IMR-90 (cell line): Measurements from ENCODE around the gene MCTP1. TPM values are rescaled to one million over a fixed set of nuclear protein-coding genes. Genes with fewer than 3 reads are reported as not detected.

ENCODE experiments used
- ATAC-seq: fragments of 200-7000 bp; cut with Tn5 transposase; 2 replicates; pipeline ENCODE4 v1.9.1; 2020; ENCODE audit warnings: low read depth, mild to moderate bottlenecking, moderate library complexity
- BruUV-seq: library from RNA; stranded (reverse); fragments of 400-500 nt; replicated peaks from 2 replicates; lab custom pipeline; 2021; lab: Mats Ljungman, UMichigan
- CTCF ChIA-PET: fragments of 300-600 bp; formaldehyde crosslinking; extraction: SDS; loops from one replicate; lab custom pipeline; 2021; ENCODE audit warnings: antibody characterized with exemption; lab: Yijun Ruan, JAX
- POLR2A ChIA-PET: fragments of 300-600 bp; sonication (Branson Sonifier 250); formaldehyde crosslinking; loops from one replicate; lab custom pipeline; 2022; ENCODE audit warnings: antibody characterized with exemption; ENCODE audit not compliant: unreplicated experiment; lab: Charles Lee
- DNase-seq: peaks from one replicate; pipeline ENCODE4 v3.0.0; 2013
- H2AFZ ChIP-seq: replicated peaks from 2 replicates; pipeline ENCODE3; 2013; ENCODE audit warnings: low read length, mild to moderate bottlenecking; ENCODE audit not compliant: poor library complexity
- H2AK5ac ChIP-seq: 2 replicates; pipeline ENCODE4 v1.6.1; 2013; ENCODE audit warnings: low read depth, low read length, inconsistent platforms
- H2AK9ac ChIP-seq: replicated peaks from 2 replicates; pipeline ENCODE3; 2013; ENCODE audit warnings: mild to moderate bottlenecking, low read depth, low read length, moderate library complexity; ENCODE audit not compliant: poor library complexity
- H2BK120ac ChIP-seq: 2 replicates; pipeline ENCODE4 v1.6.1; 2013; ENCODE audit warnings: low read depth, low read length, inconsistent platforms
- H2BK15ac ChIP-seq: 3 replicates; pipeline ENCODE4 v1.6.1; 2013; ENCODE audit warnings: low read depth, low read length, inconsistent platforms
- H2BK20ac ChIP-seq: 2 replicates; pipeline ENCODE4 v1.6.1; 2013; ENCODE audit warnings: low read depth, mild to moderate bottlenecking, inconsistent platforms, low read length, moderate library complexity
- H2BK5ac ChIP-seq: 2 replicates; pipeline ENCODE4 v1.6.1; 2013; ENCODE audit warnings: mild to moderate bottlenecking, low read depth, low read length, inconsistent platforms; ENCODE audit not compliant: poor library complexity, severe bottlenecking
- H3K14ac ChIP-seq: replicated peaks from 2 replicates; pipeline ENCODE4 v1.6.1; 2013; ENCODE audit warnings: low read depth, low read length, inconsistent platforms
- H3K18ac ChIP-seq: 2 replicates; pipeline ENCODE4 v1.6.1; 2013; ENCODE audit warnings: low read depth, low read length, control low read depth
- H3K23ac ChIP-seq: 2 replicates; pipeline ENCODE4 v1.6.1; 2013; ENCODE audit warnings: low read depth, low read length, inconsistent platforms
- H3K27ac ChIP-seq: 2 replicates; pipeline ENCODE4 v1.5.1; 2013; ENCODE audit warnings: mild to moderate bottlenecking, control low read depth, low read length; ENCODE audit not compliant: insufficient read depth
- H3K27me3 ChIP-seq: 2 replicates; pipeline ENCODE4 v1.6.1; 2013; ENCODE audit warnings: low read length; ENCODE audit not compliant: control insufficient read depth, insufficient read depth
- H3K36me3 ChIP-seq: 2 replicates; pipeline ENCODE4 v1.6.1; 2013; ENCODE audit warnings: low read length, mixed read lengths; ENCODE audit not compliant: control insufficient read depth, insufficient read depth
- H3K4ac ChIP-seq: 2 replicates; pipeline ENCODE4 v1.6.1; 2013; ENCODE audit warnings: low read depth, low read length, inconsistent platforms
- H3K4me1 ChIP-seq: 2 replicates; pipeline ENCODE4 v1.6.1; 2013; ENCODE audit warnings: low read length, mixed read lengths; ENCODE audit not compliant: control insufficient read depth, insufficient read depth
- H3K4me2 ChIP-seq: 2 replicates; pipeline ENCODE4 v1.6.1; 2013; ENCODE audit warnings: low read depth, mild to moderate bottlenecking, control low read depth, low read length, moderate library complexity
- H3K4me3 ChIP-seq: 2 replicates; pipeline ENCODE4 v1.5.1; 2013; ENCODE audit warnings: low read depth, mild to moderate bottlenecking, control low read depth, low read length, moderate library complexity; ENCODE audit not compliant: insufficient read depth
- H3K56ac ChIP-seq: 2 replicates; pipeline ENCODE4 v1.6.1; 2013; ENCODE audit warnings: low read length, inconsistent platforms; ENCODE audit not compliant: insufficient read depth; ENCODE audit errors: extremely low read depth
- H3K79me1 ChIP-seq, 2 experiments: 2 replicates each; pipeline ENCODE4 v1.6.1; 2013; ENCODE audit warnings: low read length in 2 of 2, inconsistent platforms in 1 of 2, low read depth in 1 of 2
- H3K9ac ChIP-seq: 2 replicates; pipeline ENCODE4 v1.6.1; 2013; ENCODE audit warnings: low read depth, low read length, control low read depth
- H3K9me1 ChIP-seq: 2 replicates; pipeline ENCODE4 v1.6.1; 2013; ENCODE audit warnings: low read length, inconsistent platforms; ENCODE audit not compliant: insufficient read depth
- H3K9me3 ChIP-seq: 2 replicates; pipeline ENCODE4 v1.6.1; 2013; ENCODE audit warnings: low read length; ENCODE audit not compliant: control insufficient read depth, insufficient read depth
- H4K20me1 ChIP-seq: 2 replicates; pipeline ENCODE4 v1.6.1; 2013; ENCODE audit warnings: low read length, inconsistent platforms; ENCODE audit not compliant: insufficient read depth
- H4K5ac ChIP-seq: 2 replicates; pipeline ENCODE4 v1.6.1; 2013; ENCODE audit warnings: mild to moderate bottlenecking, low read depth, low read length, control low read depth
- H4K8ac ChIP-seq, 2 experiments: 2 replicates each; pipeline ENCODE4 v1.6.1; 2013; ENCODE audit warnings: low read depth in 2 of 2, low read length in 2 of 2, control low read depth in 1 of 2, inconsistent platforms in 1 of 2
- H4K91ac ChIP-seq: 2 replicates; pipeline ENCODE4 v1.6.1; 2013; ENCODE audit warnings: low read depth, low read length, inconsistent platforms; ENCODE audit not compliant: insufficient read depth
- BHLHE40 ChIP-seq: fragments of 150-350 bp; IDR thresholded peaks from 2 replicates; pipeline ENCODE4 v1.6.1; 2016; ENCODE audit warnings: mild to moderate bottlenecking, low read depth, low read length
- CEBPB ChIP-seq: IDR thresholded peaks from 2 replicates; pipeline ENCODE4 v1.6.1; 2012; ENCODE audit warnings: low read depth, low read length, improper control_type of control experiment
- CHD1 ChIP-seq: IDR thresholded peaks from 2 replicates; pipeline ENCODE4 v1.6.1; 2012; ENCODE audit warnings: low read depth, low read length, improper control_type of control experiment
- CTCF ChIP-seq: conservative IDR thresholded peaks from 2 replicates; pipeline ENCODE4 v1.5.1; 2012; ENCODE audit warnings: mild to moderate bottlenecking, low read depth, low read length, improper control_type of control experiment
- ELK1 ChIP-seq: fragments of 150-350 bp; IDR thresholded peaks from 2 replicates; pipeline ENCODE4 v1.6.1; 2016; ENCODE audit warnings: low read depth, mild to moderate bottlenecking, low read length, moderate library complexity, borderline replicate concordance
- FOS ChIP-seq: fragments of 150-350 bp; IDR thresholded peaks from 2 replicates; pipeline ENCODE4 v1.6.1; 2016; ENCODE audit warnings: low read depth, low read length
- MAFK ChIP-seq: IDR thresholded peaks from 2 replicates; pipeline ENCODE4 v1.6.1; 2012; ENCODE audit warnings: low read depth, low read length, improper control_type of control experiment
- MAZ ChIP-seq: IDR thresholded peaks from 2 replicates; pipeline ENCODE4 v1.6.1; 2012; ENCODE audit warnings: low read depth, mild to moderate bottlenecking, low read length, improper control_type of control experiment, moderate library complexity, borderline replicate concordance
- MXI1 ChIP-seq: IDR thresholded peaks from 2 replicates; pipeline ENCODE4 v1.6.1; 2012; ENCODE audit warnings: low read depth, mild to moderate bottlenecking, low read length, moderate library complexity, borderline replicate concordance
- NFE2L2 ChIP-seq: fragments of 150-350 bp; IDR thresholded peaks from 2 replicates; pipeline ENCODE4 v1.6.1; 2016; ENCODE audit warnings: low read depth, mild to moderate bottlenecking, low read length
- POLR2A ChIP-seq: IDR thresholded peaks from 2 replicates; pipeline ENCODE4 v1.6.1; 2012; ENCODE audit warnings: mild to moderate bottlenecking, low read depth, low read length
- RAD21 ChIP-seq: IDR thresholded peaks from 2 replicates; pipeline ENCODE4 v1.6.1; 2012; ENCODE audit warnings: low read length, improper control_type of control experiment
- RCOR1 ChIP-seq: IDR thresholded peaks from 2 replicates; pipeline ENCODE4 v1.6.1; 2012; ENCODE audit warnings: mild to moderate bottlenecking, low read length, improper control_type of control experiment; ENCODE audit not compliant: insufficient replicate concordance
- RFX5 ChIP-seq: IDR thresholded peaks from 2 replicates; pipeline ENCODE4 v1.8.0; 2012; ENCODE audit warnings: low read depth, mild to moderate bottlenecking, low read length, moderate library complexity
- SMC3 ChIP-seq: fragments of 150-350 bp; IDR thresholded peaks from 2 replicates; pipeline ENCODE4 v1.6.1; 2016; ENCODE audit warnings: low read depth, mild to moderate bottlenecking, antibody characterized with exemption, low read length, moderate library complexity
- USF2 ChIP-seq: fragments of 150-350 bp; IDR thresholded peaks from 2 replicates; pipeline ENCODE4 v1.6.1; 2017; ENCODE audit warnings: mild to moderate bottlenecking, antibody characterized with exemption, low read length, low read depth
- dilution Hi-C: fragments of 300-500 bp; cut with HindIII; formaldehyde crosslinking; loops from one replicate; pipeline ENCODE4 v1.14.3; 2018; ENCODE audit warnings: low sequenced_read_pairs; ENCODE audit not compliant: unreplicated experiment
- in situ Hi-C: fragments of 300-500 bp; cut with MboI; formaldehyde crosslinking; loops from 3 replicates; pipeline ENCODE4 v1.14.3; 2019; ENCODE audit warnings: low sequenced_read_pairs, inconsistent platforms, mixed read lengths
- intact Hi-C: fragments of 100-400 bp; cut with micrococcal nuclease; formaldehyde crosslinking; loops from 2 replicates; pipeline ENCODE4 v1.10.0; 2022
- polyA plus RNA-seq, 3 experiments: library from polyadenylated mRNA; depleted of rRNA; stranded (reverse); fragments of >200 nt; gene quantifications; 2 replicates each; pipeline ENCODE4 v1.2.3, GENCODE V29; 2012; ENCODE audit warnings: low replicate concordance in 1 of 3
- total RNA-seq: library from RNA; depleted of rRNA; stranded (reverse); fragments of >200 nt; gene quantifications from 2 replicates; pipeline ENCODE4 v1.2.3, GENCODE V29; 2012

MCTP1 gene
- total and polyA plus RNA-seq, 2 of the 4 experiments (the other 2 are of a cell fraction): 0.21 TPM; not detected in 1

GRCh38 chr5:95163079-95163478 lies 121.8 kb downstream of the MCTP1 start:
- Histone ChIP-seq H3K27me3 (no peaks in the 10 kb centered on the region), H3K79me1 (no peaks in the 10 kb centered on the region), H3K23ac (no peak overlapping the region), H4K5ac (no peak overlapping the region), H2AK5ac (no peak overlapping the region), H3K9me1 (no peaks in the 10 kb centered on the region), H2BK20ac (no peak overlapping the region), H3K56ac (no peak overlapping the region), H3K4ac (no peak overlapping the region), H3K9ac (no peak overlapping the region), H3K14ac (no peak overlapping the region), H2AFZ (no peak overlapping the region), H3K36me3 (no peaks in the 10 kb centered on the region), H3K4me1 (no peaks in the 10 kb centered on the region), H3K27ac (no peak overlapping the region), H4K20me1 (no peaks in the 10 kb centered on the region), H3K4me2 (no peak overlapping the region), H2BK15ac (no peak overlapping the region), H4K91ac (no peak overlapping the region), H3K4me3 (no peak overlapping the region), H2BK5ac (no peak overlapping the region), H2AK9ac (no peak overlapping the region), H3K18ac (no peak overlapping the region), H4K8ac (no peak overlapping the region), H3K9me3 (no peaks in the 10 kb centered on the region), H2BK120ac (no peak overlapping the region)
- in situ Hi-C loops (no loop called here), dilution Hi-C loops (no loop called here), intact Hi-C loops (no loop called here)
- ChIA-PET POLR2A (no interaction called here), CTCF (no interaction called here)
- ATAC-seq (no peak), DNase-seq (no peak)
- TF ChIP-seq POLR2A (no peak), RCOR1 (no peak), MAZ (no peak), MAFK (no peak), RAD21 (no peak), FOS (no peak), USF2 (no peak), MXI1 (no peak), CHD1 (no peak), RFX5 (no peak), NFE2L2 (no peak), BHLHE40 (no peak), ELK1 (no peak), SMC3 (no peak), CTCF (no peak), CEBPB (no peak)
- no TSS peak for BruUV-seq
